Putamen (tissue), 1 donor: ENCODE measurements around the gene RHPN2.
"Not testable (repeated sequence)": the region's sequence is repeated elsewhere in the genome, so short reads cannot be mapped to it uniquely, and the experiment has no call there.

Source experiments
- DNase-seq: peaks from one replicate; pipeline ENCODE4 v3.0.0-alpha.2; 2016; ENCODE audit warnings: low spot score

RHPN2 gene

DNA sequence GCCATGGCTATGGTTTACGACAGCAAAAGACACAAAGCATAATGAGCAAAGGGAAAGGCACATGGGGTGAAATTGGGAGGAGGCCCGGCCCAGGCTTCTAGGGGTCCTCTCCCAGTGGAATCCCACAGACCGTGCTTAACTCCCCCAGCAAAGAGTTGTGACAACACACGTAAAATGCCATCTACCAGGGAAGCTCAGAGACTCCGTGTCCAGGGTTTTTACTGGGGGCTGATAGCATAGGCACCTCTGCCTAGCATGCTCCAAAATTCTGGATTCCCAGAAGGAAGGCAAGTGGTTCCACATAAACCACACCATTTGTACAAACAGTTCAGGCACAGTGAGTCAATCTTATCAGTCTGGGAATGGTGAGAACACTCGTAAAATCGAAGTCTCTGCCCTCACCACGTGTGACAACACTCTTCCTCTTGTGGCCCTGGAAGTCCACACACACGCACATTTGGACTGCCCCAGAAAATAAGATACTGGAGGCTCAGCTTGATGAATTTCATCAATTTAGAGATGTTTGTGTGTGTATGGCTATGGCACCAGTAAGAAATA is 34.9 kb downstream of the RHPN2 start:
- no peak for DNase-seq

DNA sequence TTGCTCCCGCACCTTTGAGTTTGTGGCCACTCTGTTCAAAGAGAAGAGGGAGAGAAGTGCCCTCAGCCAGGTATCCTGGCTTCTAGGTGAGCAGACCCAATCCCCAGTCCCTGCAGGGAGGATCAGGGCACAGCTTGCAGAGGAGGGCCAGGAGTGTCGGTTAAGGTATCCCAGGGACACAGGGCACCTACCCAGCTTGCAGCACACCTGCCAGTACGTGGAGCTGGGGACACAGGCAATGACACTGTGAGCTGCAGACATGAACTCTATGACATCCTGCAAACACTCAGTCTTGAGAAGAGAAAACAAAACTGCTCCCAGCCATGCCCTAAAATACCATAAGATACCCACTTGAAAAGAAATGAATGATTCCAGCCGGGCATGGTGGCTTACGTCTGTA is 38.1 kb downstream of the RHPN2 start:
- DNase-seq, result not testable (repeated sequence)

DNA sequence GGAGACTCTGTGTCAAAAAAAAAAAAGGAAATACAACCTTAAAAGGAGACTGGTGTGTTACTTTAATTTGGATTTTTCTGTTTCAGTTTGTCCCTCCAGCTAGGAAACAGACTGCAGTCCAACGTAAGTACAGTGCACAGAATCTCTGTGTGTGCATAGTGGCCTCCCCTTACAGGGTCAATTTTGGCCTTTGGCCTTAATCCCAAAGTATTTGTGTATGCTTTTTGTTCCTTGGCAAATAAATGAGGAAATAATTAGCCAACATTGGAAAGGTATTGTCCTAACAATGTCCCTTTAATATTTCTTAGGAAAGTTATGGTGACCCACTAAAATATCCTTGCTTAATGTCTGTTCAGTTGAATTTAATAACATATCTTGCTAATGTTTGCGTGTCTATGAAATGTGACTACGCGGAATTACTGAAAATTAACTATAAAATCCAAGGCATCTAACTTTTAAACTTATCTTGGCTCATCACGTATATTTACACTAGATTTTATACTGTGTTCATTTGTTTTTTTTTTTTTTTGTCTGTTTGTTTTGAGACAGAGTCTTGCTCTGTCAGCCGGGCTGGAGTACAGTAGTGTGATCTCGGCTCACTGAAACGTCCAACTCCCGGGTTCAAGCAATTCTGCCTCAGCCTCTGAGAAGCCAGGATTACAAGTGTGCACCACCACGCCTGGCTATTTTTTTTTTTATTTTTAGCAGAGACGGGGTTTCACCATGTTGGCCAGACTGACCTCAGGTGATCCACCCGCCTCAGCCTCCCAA is 39.0 kb downstream of the RHPN2 start:
- not testable (repeated sequence) for DNase-seq

- no peak for DNase-seq
Measured at GRCh38 chr19:33024398-33024797, 40.3 kb downstream of the RHPN2 start.

- no peak for DNase-seq
Measured at GRCh38 chr19:33022472-33023116, 42.1 kb downstream of the RHPN2 start.

GRCh38 chr19:33010891-33011290 is 53.8 kb downstream of the RHPN2 start:
- not testable (repeated sequence) for DNase-seq

GRCh38 chr19:33008738-33009137 is 56.0 kb downstream of the RHPN2 start:
- no peak for DNase-seq

- no peak for DNase-seq
Measured at GRCh38 chr19:33005440-33005839, 59.2 kb downstream of the RHPN2 start.

GRCh38 chr19:33003424-33004024 is 61.2 kb downstream of the RHPN2 start:
- DNase-seq, result not testable (repeated sequence)

GRCh38 chr19:33002126-33002865 is 62.4 kb downstream of the RHPN2 start:
- peak; percentile 8 for DNase-seq

- no peak for DNase-seq
Measured at GRCh38 chr19:33000910-33001309, 63.8 kb downstream of the RHPN2 start.

DNA sequence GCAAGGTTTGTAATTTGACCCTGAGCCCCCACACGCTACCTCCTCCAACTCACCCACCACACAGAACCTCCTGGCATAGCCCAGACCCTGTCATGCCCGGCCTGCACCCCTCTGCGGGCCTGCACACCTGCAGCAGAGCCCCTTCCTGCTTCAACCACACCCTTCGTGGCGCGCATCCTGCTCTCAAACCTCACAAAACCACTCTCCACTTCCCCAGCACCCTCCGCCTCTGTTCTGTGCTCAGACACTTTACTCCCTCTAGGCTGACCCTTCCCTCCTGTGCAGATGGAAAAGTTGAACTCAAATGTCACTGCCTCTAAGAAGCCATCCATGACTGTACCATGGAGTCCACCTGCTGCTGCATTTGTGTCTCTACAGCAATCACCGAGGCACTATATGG is 64.2 kb downstream of the RHPN2 start:
- no peak for DNase-seq

DNA sequence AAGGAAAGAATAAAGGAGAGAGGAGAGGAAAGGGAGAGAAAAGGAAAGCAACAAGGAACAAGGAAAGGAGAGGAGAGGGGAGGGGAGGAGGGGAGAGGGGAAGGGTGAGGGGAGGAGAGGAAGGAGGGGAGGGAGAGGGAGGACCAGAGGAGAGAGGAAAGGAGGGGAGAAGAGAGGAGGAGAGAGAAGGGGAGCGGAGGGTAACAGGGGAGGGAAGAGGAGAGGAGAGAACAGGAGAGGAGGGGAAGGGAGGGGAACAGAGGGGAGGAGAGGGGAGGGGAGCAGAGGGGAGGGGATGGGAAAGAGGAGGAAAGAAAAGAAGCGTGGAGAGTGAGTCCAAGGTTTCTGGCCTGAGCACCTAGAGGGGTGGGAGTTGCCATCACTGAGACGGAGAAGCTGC is 66.0 kb downstream of the RHPN2 start:
- no peak for DNase-seq

- no peak for DNase-seq
Measured at GRCh38 chr19:32997716-32998355, 66.9 kb downstream of the RHPN2 start.

- not testable (repeated sequence) for DNase-seq
Measured at GRCh38 chr19:32997061-32997464, 67.6 kb downstream of the RHPN2 start.

- not testable (repeated sequence) for DNase-seq
Measured at GRCh38 chr19:32995966-32996365, 68.7 kb downstream of the RHPN2 start.

DNA sequence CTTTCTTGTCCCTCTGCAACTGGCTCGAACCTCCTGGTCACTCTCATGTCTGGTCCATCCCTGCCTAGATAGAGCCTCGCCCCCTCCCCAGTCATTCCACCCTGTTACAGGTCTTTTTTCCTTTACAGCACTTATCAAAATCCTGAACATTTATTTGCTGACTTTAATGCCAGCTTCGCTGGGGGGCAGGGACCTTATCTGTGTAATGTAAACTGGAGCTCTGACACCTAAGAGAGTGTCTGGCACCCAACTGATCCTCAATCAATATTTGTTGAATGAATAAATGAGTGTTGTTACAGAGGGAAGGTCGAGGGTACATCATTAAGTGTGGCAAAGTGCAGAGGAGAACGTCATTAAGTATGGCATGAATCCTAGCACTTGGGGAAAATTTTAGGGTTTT is 76.0 kb downstream of the RHPN2 start:
- DNase-seq, result no peak

GRCh38 chr19:32988254-32988653 is 76.4 kb downstream of the RHPN2 start:
- DNase-seq, result not testable (repeated sequence)

- DNase-seq, result not testable (repeated sequence)
Measured at GRCh38 chr19:32982488-32982887, 82.2 kb downstream of the RHPN2 start.

- DNase-seq, result not testable (repeated sequence)
Measured at GRCh38 chr19:32979807-32980206, 84.9 kb downstream of the RHPN2 start.

- DNase-seq, result not testable (repeated sequence)
Measured at GRCh38 chr19:32977813-32978212, 86.9 kb downstream of the RHPN2 start.

- no peak for DNase-seq
Measured at GRCh38 chr19:32977280-32977679, 87.4 kb downstream of the RHPN2 start.
